Measurements from ENCODE around the gene ROR2. TPM values are rescaled to one million over a fixed set of nuclear protein-coding genes. Genes with fewer than 3 reads are reported as not detected.
A peak's percentile ranks its signal among the peaks of the same experiment; 100 is the strongest.

The ROR2 gene
- polyA plus RNA-seq, 3 donors: 0.67 to 3.7 (median 2.8) TPM

GRCh38 chr9:91951944-91952520, 2.0 kb upstream of the ROR2 start:
- WGBS, 3 donors: 75 to 91% (median 81%) methylated on average over 6 of the region's 6 CpGs

DNA sequence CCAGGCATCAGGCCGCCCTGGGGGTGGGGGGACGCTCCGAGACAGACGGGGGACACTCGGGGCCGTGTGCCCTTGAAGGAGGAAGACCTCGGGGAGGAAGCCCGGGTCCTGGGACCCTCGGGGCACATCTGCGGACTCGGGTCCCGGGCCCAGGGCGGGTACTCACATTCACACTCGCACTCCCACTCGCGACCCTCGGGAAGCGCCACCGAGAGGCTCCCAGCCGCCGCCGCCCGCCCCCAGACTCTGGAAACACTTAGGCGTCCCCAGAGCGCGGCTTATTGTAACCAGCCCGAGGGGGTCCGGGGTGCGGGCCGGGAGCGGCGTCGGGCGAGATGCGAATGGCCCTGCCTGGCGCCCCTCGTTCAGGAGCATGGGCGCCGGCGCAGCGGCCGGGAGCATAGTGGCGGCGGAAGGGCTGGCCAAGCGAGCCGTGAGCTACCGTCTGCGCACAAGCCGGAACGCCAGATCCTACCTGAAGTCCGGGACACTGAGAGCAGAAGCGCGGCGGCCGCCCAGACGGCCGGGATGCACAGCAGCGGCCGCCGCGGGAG, 559 bp downstream of the ROR2 start:
- H3K27ac ChIP-seq (ENCODE audit: low read depth, low read length): peak overlapping the region; percentile 20
- WGBS, 3 donors: 1 to 2% (median 1%) methylated on average over 51 to 61 of the region's 61 CpGs

More at GRCh38 chr9:91951944-91952520, 2.0 kb upstream of the ROR2 start:
- H3K27ac ChIP-seq (ENCODE audit: low read depth, low read length): no peak overlapping the region

GRCh38 chr9:91948597-91949391, 1.2 kb downstream of the ROR2 start:
- H3K27ac ChIP-seq (ENCODE audit: low read depth, low read length): no peak overlapping the region
- WGBS, 3 donors: 1 to 3% (median 3%) methylated on average over 61 to 66 of the region's 66 CpGs

- H3K27ac ChIP-seq (ENCODE audit: low read depth, low read length): no peak overlapping the region
- 36 to 55% (median 42%) methylated on average over 12 of the region's 12 CpGs for WGBS, 3 donors
Measured at GRCh38 chr9:91948101-91948596, 1.9 kb downstream of the ROR2 start.

- WGBS, 3 donors: 73 to 87% (median 82%) methylated on average over 5 of the region's 5 CpGs
- H3K27ac ChIP-seq (ENCODE audit: low read depth, low read length): no peak overlapping the region
Measured at GRCh38 chr9:91946653-91947488, 3.2 kb downstream of the ROR2 start.

GRCh38 chr9:91946196-91946595, 3.8 kb downstream of the ROR2 start:
- 59 to 78% (median 65%) methylated on average over 5 of the region's 5 CpGs for WGBS, 3 donors
- no peak overlapping the region for H3K27ac ChIP-seq (ENCODE audit: low read depth, low read length)

GRCh38 chr9:91945277-91946085, 4.5 kb downstream of the ROR2 start:
- H3K27ac ChIP-seq (ENCODE audit: low read depth, low read length): no peak overlapping the region

DNA sequence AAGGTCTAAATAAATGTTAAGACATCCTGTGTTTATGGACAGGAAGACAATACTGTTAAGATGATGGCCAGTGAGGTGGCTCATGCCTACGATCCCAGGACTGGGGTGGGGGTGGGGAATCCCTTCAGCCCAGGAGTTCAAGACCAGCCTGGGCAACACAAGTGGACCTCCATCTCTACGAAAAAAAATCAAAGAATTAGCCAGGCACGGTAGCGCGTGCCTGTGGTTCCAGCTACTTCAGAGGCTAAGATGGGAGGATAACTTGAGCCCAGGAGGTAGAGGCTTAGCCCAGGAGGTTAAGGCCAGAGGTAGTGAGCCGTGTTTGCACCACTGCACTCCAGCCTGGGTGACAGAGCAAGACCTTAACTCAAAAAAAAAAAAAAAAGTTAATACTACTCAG, 5.3 kb downstream of the ROR2 start:
- H3K27ac ChIP-seq (ENCODE audit: low read depth, low read length): no peak overlapping the region
- WGBS, 3 donors: 75 to 87% (median 75%) methylated on average over 6 of the region's 6 CpGs

More at GRCh38 chr9:91945277-91946085, 4.5 kb downstream of the ROR2 start:
- WGBS, 3 donors: 14 to 39% (median 26%) methylated on average over 10 of the region's 10 CpGs

GRCh38 chr9:91943478-91944470, 6.3 kb downstream of the ROR2 start:
- no peak overlapping the region for H3K27ac ChIP-seq (ENCODE audit: low read depth, low read length)
- 88 to 94% (median 90%) methylated on average over 8 of the region's 8 CpGs for WGBS, 3 donors

DNA sequence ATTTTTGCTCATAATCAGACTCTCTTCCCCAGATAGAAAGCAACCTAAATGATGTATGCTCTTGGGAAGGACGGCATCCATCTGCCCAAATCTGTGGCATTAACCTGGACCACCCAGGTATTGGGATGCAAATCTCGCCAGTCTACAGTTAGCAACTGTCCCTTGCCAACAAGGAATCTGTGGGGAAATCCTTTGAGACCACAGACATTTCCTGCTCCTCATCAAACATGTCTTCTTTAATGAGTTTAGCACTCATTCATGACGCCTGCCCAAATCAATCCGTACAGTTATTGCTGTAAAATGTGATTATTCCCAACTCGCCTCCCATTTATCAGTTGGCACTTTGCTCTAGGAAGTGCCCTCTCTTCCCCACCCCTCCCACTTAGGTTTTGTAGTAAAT, 7.8 kb downstream of the ROR2 start:
- no peak overlapping the region for H3K27ac ChIP-seq (ENCODE audit: low read depth, low read length)
- 73 to 80% (median 80%) methylated on average over 5 of the region's 5 CpGs for WGBS, 3 donors

GRCh38 chr9:91939978-91940377, 10.1 kb downstream of the ROR2 start:
- WGBS, 3 donors: 90 to 95% (median 90%) methylated on average over 7 of the region's 7 CpGs
- no peak overlapping the region for H3K27ac ChIP-seq (ENCODE audit: low read depth, low read length)

DNA sequence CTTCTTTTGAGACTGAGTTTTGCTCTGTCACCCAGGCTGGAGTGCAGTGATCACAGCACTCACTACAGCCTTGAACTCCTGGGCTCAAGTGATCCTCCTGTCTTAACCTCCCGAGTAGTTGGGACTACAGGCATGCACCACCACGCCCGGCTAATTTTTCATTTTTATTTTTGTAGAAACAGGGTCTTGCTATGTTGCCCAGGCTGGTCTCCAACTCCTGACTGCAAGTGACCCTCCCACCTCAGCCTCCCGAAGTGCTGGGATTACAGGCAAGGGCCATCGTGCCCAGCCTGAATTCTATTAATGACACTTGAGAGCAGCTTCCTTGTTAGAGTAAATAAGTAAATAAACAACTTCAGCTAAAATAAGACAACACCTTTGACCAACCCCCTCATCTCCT, 12.3 kb downstream of the ROR2 start:
- H3K27ac ChIP-seq (ENCODE audit: low read depth, low read length): no peak overlapping the region
- WGBS, 3 donors: 83 to 91% (median 84%) methylated on average over 5 of the region's 5 CpGs

GRCh38 chr9:91937056-91937455, 13.0 kb downstream of the ROR2 start:
- no peak overlapping the region for H3K27ac ChIP-seq (ENCODE audit: low read depth, low read length)
- WGBS, 3 donors: 68 to 87% (median 68%) methylated on average over 9 of the region's 9 CpGs

GRCh38 chr9:91935805-91936514, 14.1 kb downstream of the ROR2 start:
- no peak overlapping the region for H3K27ac ChIP-seq (ENCODE audit: low read depth, low read length)
- WGBS, 3 donors: 92 to 97% (median 94%) methylated on average over 13 of the region's 13 CpGs

DNA sequence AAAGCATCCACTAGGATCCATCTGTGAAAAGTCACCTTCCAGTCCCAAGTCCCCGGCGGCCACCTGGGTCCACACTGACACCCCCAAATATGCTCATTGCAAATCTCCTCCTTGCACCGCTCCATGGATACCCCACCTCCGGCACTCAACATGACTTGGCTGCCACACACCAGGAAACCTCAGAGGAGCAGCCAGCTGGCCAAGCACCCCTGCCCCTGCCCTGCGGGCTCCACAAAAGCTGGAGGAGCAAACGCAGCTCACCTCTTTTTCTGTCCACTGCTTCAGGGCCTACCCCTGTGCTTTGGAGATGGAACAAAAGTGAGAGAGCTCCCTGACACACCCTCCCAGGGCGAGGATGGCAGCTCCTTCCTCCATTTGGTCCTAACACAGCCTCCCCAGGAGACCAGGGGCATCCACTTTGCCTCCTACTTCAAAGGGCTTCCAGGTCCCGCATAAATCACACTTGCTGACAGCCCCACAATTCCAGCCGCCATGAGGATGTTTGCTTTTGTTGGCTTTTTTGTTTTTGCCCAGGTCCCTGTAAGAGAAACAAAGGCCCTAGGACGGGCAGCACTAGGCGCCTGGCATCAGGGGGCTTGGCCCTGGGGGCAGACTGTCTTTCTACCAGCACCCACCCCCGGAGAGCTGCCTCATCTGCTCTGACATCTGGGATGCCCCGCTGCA, 14.8 kb downstream of the ROR2 start:
- no peak overlapping the region for H3K27ac ChIP-seq (ENCODE audit: low read depth, low read length)
- WGBS, 3 donors: 77 to 79% (median 77%) methylated on average over 13 of the region's 13 CpGs

- no peak overlapping the region for H3K27ac ChIP-seq (ENCODE audit: low read depth, low read length)
- 57 to 74% (median 67%) methylated on average over 3 of the region's 3 CpGs for WGBS, 3 donors
Measured at GRCh38 chr9:91934654-91935053, 15.4 kb downstream of the ROR2 start.

Measured in adipose tissue (tissue), 3 donors.